ENCODE data around the gene IDH2. TPM values are rescaled to one million over a fixed set of nuclear protein-coding genes. Genes with fewer than 3 reads are reported as not detected.
"Not testable (repeated sequence)": the region's sequence is repeated elsewhere in the genome, so short reads cannot be mapped to it uniquely, and the experiment has no call there.

IDH2 gene
- total RNA-seq, 2 donors from 2014 or later: 45.0 to 48.8 TPM

DNA sequence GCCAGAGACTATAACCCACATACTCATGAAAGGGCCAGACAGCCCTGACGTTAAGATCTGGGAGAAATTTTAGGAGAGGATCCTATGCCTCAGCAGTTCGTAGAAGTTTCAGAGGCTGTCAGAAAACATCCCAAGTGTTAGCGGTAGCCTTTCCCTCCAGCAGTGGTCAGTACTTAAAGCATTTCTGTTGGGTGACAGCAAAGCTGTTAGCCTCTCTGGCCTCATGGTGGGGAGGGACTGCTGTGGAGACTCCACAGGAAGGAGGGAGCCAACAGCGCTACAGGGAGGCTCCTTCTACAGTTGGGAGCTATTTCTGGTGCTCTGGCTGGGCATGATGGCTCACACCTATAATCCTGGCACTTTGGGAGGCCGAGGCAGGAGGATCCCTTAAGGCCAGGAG, 27.4 kb downstream of the IDH2 start:
- H3K36me3 Mint-ChIP-seq (ENCODE audit: low read depth): peaks cover 2% of the 10 kb centered on the region
- no peaks in the 10 kb centered on the region for H3K27me3 Mint-ChIP-seq
- ATAC-seq (no peak), DNase-seq (no peak)
- no peak overlapping the region for H3K4me3 Mint-ChIP-seq
- H3K27ac Mint-ChIP-seq: peak overlapping the region; percentile 60
- peaks cover 1% of the 10 kb centered on the region for H3K4me1 Mint-ChIP-seq
- H3K9me3 ChIP-seq (ENCODE audit: control insufficient read depth, low read length, poor library complexity, severe bottlenecking): no peaks in the 10 kb centered on the region

DNA sequence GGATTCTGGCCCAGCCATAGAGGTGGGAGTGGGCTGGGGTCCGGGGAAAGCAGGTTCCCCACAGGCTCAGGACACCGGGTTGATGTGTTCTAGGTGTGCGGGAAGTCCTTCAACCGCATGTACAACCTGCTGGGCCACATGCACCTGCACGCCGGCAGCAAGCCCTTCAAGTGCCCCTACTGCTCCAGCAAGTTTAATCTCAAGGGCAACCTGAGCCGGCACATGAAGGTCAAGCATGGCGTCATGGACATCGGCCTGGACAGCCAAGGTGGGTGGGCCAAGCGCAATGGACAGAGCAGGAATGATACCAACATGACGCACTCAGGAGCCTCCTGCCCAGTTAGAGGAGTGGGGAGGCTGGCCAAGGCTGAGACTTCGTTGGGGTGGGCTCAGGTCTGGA, 28.2 kb downstream of the IDH2 start:
- H3K27me3 Mint-ChIP-seq: no peaks in the 10 kb centered on the region
- H3K4me1 Mint-ChIP-seq: peaks cover 4% of the 10 kb centered on the region
- H3K36me3 Mint-ChIP-seq (ENCODE audit: low read depth): peaks cover 2% of the 10 kb centered on the region
- H3K27ac Mint-ChIP-seq: no peak overlapping the region
- ATAC-seq (no peak), DNase-seq (no peak)
- no peaks in the 10 kb centered on the region for H3K9me3 ChIP-seq (ENCODE audit: control insufficient read depth, low read length, poor library complexity, severe bottlenecking)
- no peak overlapping the region for H3K4me3 Mint-ChIP-seq

DNA sequence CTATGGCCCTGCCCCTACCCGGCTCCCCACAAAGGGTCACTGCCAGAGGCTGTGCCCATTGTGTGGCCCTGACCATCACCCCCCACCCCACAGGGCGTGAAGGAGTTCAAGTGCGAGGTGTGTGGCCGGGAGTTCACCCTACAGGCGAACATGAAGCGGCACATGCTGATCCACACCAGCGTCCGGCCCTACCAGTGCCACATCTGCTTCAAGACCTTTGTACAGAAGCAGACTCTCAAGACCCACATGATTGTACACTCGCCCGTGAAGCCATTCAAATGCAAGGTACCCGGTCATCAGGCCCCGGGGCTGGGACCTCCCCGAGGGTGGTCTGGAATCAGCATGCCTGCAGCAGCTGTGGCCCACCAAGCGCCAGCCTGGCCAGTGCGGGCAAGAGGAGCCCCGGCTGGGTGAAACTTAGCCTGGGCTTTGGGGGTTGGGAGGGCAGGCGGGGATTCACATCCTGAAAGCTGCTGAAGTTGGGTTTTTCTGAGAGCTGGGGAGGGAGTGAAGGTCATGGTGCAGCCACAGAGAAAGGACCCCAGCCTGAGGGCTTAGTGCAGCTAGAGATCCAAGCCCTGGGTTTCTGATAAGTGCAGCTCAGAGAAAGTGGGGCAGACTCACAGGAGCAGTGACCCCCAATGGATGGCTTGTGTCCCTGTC, 29.2 kb downstream of the IDH2 start:
- H3K9me3 ChIP-seq (ENCODE audit: control insufficient read depth, low read length, poor library complexity, severe bottlenecking): no peaks in the 10 kb centered on the region
- H3K27me3 Mint-ChIP-seq: no peaks in the 10 kb centered on the region
- no peak overlapping the region for H3K4me3 Mint-ChIP-seq
- H3K27ac Mint-ChIP-seq: peak overlapping the region; percentile 24
- H3K4me1 Mint-ChIP-seq: peaks cover 4% of the 10 kb centered on the region
- no peak for DNase-seq
- ATAC-seq: no peak
- peaks cover 2% of the 10 kb centered on the region for H3K36me3 Mint-ChIP-seq (ENCODE audit: low read depth)

DNA sequence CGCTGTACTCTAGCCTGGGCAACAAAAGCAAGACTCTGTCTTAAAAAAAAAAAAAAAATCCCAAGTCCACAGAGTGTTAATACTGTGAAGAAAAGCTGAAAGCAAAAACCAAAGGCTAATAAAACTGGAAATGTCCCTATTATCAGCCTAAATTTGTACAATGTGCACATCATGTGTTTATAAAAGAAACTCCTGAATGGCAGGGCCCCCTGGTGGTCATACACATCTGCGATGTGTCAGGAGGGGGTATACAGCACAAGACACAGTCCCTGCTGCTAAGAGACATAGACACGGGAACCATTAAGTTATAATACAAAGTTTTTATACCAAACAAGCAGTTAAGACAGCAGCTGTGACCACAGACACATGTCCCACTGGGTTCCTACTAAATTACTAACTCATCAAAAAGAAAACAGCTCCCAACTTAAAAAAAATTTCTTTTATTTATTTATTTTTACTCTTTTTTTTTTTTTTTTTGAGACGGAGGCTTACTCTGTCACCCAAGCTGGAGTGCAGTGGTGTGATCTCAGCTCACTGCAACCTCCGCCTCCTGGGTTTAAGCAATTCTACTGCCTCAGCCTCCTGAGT, 31.0 kb downstream of the IDH2 start:
- ATAC-seq (peak; percentile 98), DNase-seq (peak; percentile 53 to 74 (median 54))
- no peak overlapping the region for H3K4me3 Mint-ChIP-seq
- peaks cover 2% of the 10 kb centered on the region for H3K36me3 Mint-ChIP-seq (ENCODE audit: low read depth)
- H3K27me3 Mint-ChIP-seq: no peaks in the 10 kb centered on the region
- no peak overlapping the region for H3K27ac Mint-ChIP-seq
- H3K4me1 Mint-ChIP-seq: peaks cover 4% of the 10 kb centered on the region
- H3K9me3 ChIP-seq (ENCODE audit: control insufficient read depth, low read length, poor library complexity, severe bottlenecking): no peaks in the 10 kb centered on the region

DNA sequence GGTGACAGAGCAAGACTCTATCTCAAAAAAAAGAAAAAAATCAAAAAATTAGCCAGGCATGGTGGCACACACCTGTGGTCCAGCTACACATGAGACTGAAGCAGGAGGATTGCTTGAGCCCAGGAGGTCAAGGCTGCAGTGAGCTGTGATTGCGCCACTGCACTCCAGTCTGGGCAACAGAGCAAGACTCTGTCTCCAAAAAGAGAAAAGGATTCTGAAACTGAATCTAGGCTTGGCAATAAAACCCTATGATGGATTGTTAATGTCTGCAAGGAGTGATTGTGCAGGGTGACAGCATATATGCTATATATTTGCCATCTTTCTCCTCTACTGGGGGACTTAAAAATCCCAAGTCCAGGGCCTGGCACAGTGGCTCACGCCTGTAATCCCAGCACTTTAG, 31.6 kb downstream of the IDH2 start:
- not testable (repeated sequence) for DNase-seq; ATAC-seq; H3K27me3 Mint-ChIP-seq; H3K4me3 Mint-ChIP-seq; H3K27ac Mint-ChIP-seq; H3K9me3 ChIP-seq (ENCODE audit: control insufficient read depth, low read length, poor library complexity, severe bottlenecking); H3K4me1 Mint-ChIP-seq; H3K36me3 Mint-ChIP-seq (ENCODE audit: low read depth)

DNA sequence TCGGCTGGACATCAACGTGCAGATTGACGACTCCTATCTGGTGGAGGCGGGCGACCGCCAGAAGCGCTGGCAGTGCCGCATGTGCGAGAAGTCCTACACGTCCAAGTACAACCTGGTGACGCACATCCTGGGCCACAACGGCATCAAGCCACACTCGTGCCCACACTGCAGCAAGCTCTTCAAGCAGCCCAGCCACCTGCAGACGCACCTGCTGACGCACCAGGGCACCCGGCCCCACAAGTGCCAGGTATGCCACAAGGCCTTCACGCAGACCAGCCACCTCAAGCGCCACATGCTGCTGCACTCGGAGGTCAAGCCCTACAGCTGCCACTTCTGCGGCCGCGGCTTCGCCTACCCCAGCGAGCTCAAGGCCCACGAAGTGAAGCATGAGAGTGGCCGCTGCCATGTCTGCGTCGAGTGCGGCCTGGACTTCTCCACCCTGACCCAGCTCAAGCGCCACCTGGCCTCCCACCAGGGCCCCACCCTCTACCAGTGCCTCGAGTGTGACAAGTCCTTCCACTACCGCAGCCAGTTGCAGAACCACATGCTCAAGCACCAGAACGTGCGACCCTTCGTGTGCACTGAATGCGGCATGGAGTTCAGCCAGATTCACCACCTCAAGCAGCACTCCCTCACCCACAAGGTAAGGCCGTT, 34.2 kb downstream of the IDH2 start:
- no peak for ATAC-seq
- H3K4me3 Mint-ChIP-seq: no peak overlapping the region

DNA sequence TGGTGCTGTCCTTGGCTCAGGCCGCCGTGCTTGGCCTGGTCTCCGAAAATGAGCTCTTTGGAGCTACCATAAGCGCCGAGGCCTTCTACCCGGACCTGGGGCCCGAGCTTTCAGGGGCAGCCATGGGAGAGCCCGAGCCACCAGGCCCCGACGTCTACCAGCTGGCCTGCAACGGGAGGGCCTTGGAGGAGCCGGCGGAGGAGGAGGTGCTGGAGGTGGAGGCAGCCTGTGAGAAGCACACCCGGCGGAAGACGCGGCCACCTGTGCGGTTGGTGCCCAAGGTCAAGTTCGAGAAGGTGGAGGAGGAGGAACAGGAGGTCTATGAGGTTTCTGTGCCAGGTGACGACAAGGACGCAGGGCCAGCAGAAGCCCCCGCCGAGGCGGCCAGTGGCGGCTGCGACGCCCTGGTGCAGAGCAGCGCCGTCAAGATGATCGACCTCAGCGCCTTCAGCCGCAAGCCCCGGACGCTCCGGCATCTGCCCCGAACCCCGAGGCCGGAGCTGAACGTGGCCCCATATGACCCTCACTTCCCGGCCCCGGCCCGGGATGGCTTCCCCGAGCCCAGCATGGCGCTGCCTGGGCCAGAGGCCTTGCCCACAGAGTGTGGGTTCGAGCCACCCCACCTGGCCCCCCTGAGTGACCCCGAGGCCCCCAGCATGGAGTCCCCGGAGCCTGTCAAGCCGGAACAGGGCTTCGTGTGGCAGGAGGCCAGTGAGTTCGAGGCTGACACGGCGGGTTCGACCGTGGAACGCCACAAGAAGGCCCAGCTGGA, 34.9 kb downstream of the IDH2 start:
- Mint-ChIP-seq H3K36me3 (ENCODE audit: low read depth) (no peaks in the 10 kb centered on the region), H3K27me3 (no peaks in the 10 kb centered on the region), H3K27ac (no peak overlapping the region), H3K4me3 (no peak overlapping the region), H3K4me1 (peaks cover 11% of the 10 kb centered on the region)
- DNase-seq: no peak
- ATAC-seq: no peak
- no peaks in the 10 kb centered on the region for H3K9me3 ChIP-seq (ENCODE audit: control insufficient read depth, low read length, poor library complexity, severe bottlenecking)

More for the DNA sequence above, 34.2 kb downstream of the IDH2 start:
- Mint-ChIP-seq H3K36me3 (ENCODE audit: low read depth) (no peaks in the 10 kb centered on the region), H3K27ac (no peak overlapping the region), H3K4me1 (peaks cover 6% of the 10 kb centered on the region), H3K27me3 (no peaks in the 10 kb centered on the region)
- DNase-seq: no peak
- no peaks in the 10 kb centered on the region for H3K9me3 ChIP-seq (ENCODE audit: control insufficient read depth, low read length, poor library complexity, severe bottlenecking)

DNA sequence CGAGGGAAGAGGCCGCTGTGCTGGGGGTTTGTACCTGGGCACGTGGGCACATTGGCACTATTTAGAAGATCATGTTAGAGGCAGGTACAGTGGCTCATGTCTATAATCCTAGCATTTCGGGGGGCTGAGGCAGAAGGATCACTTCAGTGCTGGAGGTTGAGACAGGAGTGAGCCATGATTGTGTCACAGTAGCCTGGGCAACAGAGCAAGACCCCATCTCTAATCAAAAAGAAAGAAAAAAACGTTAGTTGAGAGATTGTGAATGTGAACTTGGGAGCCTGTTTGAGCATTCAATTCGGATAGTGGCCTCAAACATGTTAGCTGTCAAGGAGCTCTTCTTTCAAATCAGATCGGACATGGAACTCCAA, 36.6 kb downstream of the IDH2 start:
- ATAC-seq: no peak
- no peaks in the 10 kb centered on the region for H3K9me3 ChIP-seq (ENCODE audit: control insufficient read depth, low read length, poor library complexity, severe bottlenecking)
- peaks cover 23% of the 10 kb centered on the region for H3K4me1 Mint-ChIP-seq
- no peaks in the 10 kb centered on the region for H3K27me3 Mint-ChIP-seq
- H3K27ac Mint-ChIP-seq: no peak overlapping the region
- H3K4me3 Mint-ChIP-seq: no peak overlapping the region
- no peaks in the 10 kb centered on the region for H3K36me3 Mint-ChIP-seq (ENCODE audit: low read depth)
- DNase-seq: no peak

DNA sequence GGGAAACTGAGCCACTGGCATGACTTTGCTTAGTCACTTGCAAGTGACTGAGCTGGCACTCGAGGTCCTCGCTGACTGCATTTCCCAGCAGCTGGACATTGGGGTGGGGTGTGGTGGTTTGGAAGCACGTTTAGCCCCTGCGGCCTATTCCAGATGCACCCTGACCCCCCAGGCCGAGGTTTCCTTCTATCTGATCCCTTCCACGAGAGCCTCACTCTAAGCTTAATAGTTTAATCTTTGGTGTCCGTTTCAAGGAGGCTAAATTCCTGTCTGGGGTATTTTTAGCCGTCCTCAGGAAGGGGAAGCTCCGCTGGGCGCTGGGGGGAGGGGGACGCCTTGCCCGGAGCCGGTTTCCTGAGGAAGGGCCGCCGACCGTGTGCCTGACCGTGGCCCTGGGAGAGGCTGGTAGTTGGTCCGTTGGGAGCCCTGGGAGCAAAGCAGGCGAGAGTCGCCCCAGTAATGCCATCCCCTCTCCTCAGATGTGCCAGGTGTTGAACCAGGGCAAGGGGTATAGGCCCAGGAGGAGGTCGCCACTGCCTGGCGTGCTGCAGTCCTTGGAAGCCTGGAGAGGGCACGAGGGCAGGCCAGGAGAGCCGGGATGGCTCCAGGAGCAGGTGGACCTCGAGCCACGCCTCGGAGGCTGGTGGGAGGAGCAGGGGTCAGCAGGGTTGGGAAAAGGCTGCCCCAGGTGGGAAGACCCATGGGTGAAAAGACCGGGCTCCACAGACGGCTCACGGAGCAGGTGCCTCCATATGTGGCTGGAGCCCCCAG, 37.2 kb downstream of the IDH2 start:
- no peak for DNase-seq
- no peak overlapping the region for H3K4me3 Mint-ChIP-seq
- no peak overlapping the region for H3K27ac Mint-ChIP-seq
- H3K9me3 ChIP-seq (ENCODE audit: control insufficient read depth, low read length, poor library complexity, severe bottlenecking): no peaks in the 10 kb centered on the region
- H3K27me3 Mint-ChIP-seq: no peaks in the 10 kb centered on the region
- peaks cover 26% of the 10 kb centered on the region for H3K4me1 Mint-ChIP-seq
- no peak for ATAC-seq
- no peaks in the 10 kb centered on the region for H3K36me3 Mint-ChIP-seq (ENCODE audit: low read depth)

DNA sequence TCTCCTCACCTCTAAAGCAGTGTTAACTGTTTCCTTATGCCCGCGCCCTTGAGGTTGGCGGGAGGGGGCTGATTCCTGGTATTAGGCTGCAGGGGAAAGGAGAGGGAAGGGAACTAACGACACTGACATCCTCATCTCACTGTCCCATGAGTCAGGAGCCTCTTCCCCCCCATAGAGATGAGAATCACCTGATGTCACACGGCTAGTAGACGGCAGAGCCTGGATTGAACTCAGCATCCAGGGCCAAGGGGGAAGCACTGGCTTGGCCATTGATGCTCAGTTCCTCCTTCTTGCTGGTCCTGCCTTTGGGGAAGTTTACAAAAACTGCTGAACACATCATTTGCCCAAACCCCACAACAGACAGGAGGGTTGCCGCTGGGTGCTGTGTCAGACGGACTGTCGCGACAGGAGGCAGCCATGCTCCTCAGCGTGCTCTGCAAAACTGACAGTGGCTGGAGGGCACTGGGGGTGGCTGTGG, 38.5 kb downstream of the IDH2 start:
- H3K36me3 Mint-ChIP-seq (ENCODE audit: low read depth): no peaks in the 10 kb centered on the region

DNA sequence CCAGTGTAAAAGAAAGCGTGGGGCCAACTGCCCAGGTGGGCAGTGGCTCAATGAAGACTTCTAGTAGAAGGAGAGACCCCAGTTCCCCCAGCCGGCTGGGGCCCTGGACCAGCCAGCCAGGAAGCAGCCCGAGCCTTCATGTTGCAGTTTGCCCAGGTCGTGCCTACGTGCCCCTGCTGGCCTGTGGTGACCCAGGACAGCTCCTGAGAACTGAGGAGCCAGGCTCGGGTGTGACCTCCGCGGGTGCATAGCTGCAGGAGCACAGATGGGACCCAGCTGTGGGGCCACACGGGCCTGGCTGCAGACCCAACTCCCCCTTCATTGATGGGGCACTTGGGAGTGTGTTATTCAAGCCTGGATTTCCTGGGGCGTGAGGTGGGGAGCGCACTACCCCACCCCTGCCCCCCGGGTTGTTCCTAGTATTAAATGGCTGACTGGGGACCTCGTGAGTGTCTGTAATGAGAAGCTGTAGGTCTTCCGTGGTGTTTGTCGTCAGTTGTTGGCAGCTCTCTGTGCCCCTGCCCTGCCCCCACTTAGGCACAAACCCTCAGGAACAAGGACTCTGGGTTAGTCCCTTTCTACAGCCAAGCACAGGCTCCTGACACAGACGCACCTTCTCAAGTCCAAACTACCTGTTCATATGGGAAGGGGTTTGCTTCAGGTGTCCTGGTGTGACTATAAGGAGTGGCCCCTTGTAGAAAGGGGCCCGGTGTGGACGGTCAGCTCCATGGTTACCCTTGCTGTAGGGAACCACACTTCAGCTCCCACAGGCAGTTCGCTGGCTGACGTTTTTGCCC, 39.1 kb downstream of the IDH2 start:
- Mint-ChIP-seq H3K4me3 (peak overlapping the region; percentile 77), H3K4me1 (peaks cover 35% of the 10 kb centered on the region), H3K27ac (peak overlapping the region; percentile 89), H3K27me3 (no peaks in the 10 kb centered on the region), H3K36me3 (ENCODE audit: low read depth) (no peaks in the 10 kb centered on the region)
- H3K9me3 ChIP-seq (ENCODE audit: control insufficient read depth, low read length, poor library complexity, severe bottlenecking): no peaks in the 10 kb centered on the region
- DNase-seq (no peak), ATAC-seq (no peak)

More for the DNA sequence above, 38.5 kb downstream of the IDH2 start:
- no peaks in the 10 kb centered on the region for H3K27me3 Mint-ChIP-seq
- peaks cover 32% of the 10 kb centered on the region for H3K4me1 Mint-ChIP-seq
- DNase-seq: no peak
- no peak for ATAC-seq
- no peak overlapping the region for H3K4me3 Mint-ChIP-seq
- H3K27ac Mint-ChIP-seq: peak overlapping the region; percentile 89
- H3K9me3 ChIP-seq (ENCODE audit: control insufficient read depth, low read length, poor library complexity, severe bottlenecking): no peaks in the 10 kb centered on the region

DNA sequence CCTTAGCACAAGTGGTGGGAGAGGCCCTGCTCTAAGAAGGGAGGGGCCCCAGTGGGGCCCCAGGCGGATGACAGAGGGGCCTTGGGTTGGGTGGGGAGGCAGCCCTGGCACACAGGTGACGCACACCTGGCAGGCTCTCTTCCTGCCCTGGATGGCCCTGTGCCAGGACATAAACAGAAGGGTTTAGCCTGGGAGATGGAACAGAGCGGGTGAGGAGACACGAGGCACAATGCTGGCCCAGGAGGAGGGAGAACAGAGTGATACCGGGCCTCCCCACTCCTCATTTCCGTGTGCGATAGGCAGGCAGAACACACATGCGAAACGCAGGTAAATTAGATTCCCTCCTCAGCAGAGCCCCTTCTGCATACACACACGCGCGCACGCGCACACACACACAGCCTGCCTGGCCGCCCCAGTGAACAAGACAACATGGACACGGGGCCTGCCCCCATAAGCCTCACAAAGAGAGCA, 39.8 kb downstream of the IDH2 start:
- no peaks in the 10 kb centered on the region for H3K9me3 ChIP-seq (ENCODE audit: control insufficient read depth, low read length, poor library complexity, severe bottlenecking)
- no peaks in the 10 kb centered on the region for H3K27me3 Mint-ChIP-seq
- H3K4me3 Mint-ChIP-seq: peak overlapping the region; percentile 77
- peak in 2 of 3 donors; percentile 27 to 39 for DNase-seq
- peaks cover 2% of the 10 kb centered on the region for H3K36me3 Mint-ChIP-seq (ENCODE audit: low read depth)
- peak overlapping the region; percentile 89 for H3K27ac Mint-ChIP-seq
- peak; percentile 61 for ATAC-seq
- peaks cover 37% of the 10 kb centered on the region for H3K4me1 Mint-ChIP-seq
